GM12878 (cell line): ENCODE measurements around the gene AGT. TPM values are rescaled to one million over a fixed set of nuclear protein-coding genes. Genes with fewer than 3 reads are reported as not detected.

Experiments used
- ATAC-seq: fragments of 200-7000 bp; cut with Tn5 transposase; 3 replicates; pipeline ENCODE4 v1.9.1; 2020; ENCODE audit warnings: mild to moderate bottlenecking, moderate library complexity
- BruUV-seq: library from RNA; stranded (reverse); fragments of 400-500 nt; replicated peaks from 2 replicates; lab custom pipeline; 2021; lab: Mats Ljungman, UMichigan
- CTCF ChIA-PET: fragments of 300-600 bp; sonication (Branson Sonifier 250); formaldehyde crosslinking; extraction: SDS; loops from one replicate; lab custom pipeline; 2021; ENCODE audit warnings: inconsistent platforms; lab: Yijun Ruan, JAX
- POLR2A ChIA-PET: fragments of 350-600 bp; formaldehyde crosslinking; extraction: SDS; loops from one replicate; lab custom pipeline; 2021; ENCODE audit warnings: inconsistent platforms; lab: Charles Lee
- RAD21 ChIA-PET: fragments of 300-600 bp; sonication (Branson Sonifier 250); formaldehyde crosslinking; loops from one replicate; lab custom pipeline; 2023; ENCODE audit warnings: antibody characterized with exemption; ENCODE audit not compliant: unreplicated experiment; lab: Charles Lee
- SMC1A ChIA-PET: fragments of 300-600 bp; sonication (Branson Sonifier 250); formaldehyde crosslinking; loops from one replicate; lab custom pipeline; 2023; ENCODE audit not compliant: unreplicated experiment, uncharacterized antibody; lab: Charles Lee
- DNase-seq: peaks from one replicate; pipeline ENCODE4 v3.0.0-alpha.2; 2011; ENCODE audit warnings: low read depth, low spot score
- FAIRE-seq: peaks from 3 replicates; lab custom pipeline; 2011; peaks lifted over from hg19 to GRCh38; lab: Jason Lieb, UNC
- H2AFZ ChIP-seq: 2 replicates; pipeline ENCODE4 v1.6.0; 2011; ENCODE audit warnings: low read depth, low read length, control low read depth; ENCODE audit not compliant: control insufficient read depth
- H3K27ac ChIP-seq: 2 replicates; pipeline ENCODE4 v1.5.1; 2011; ENCODE audit warnings: control low read depth; ENCODE audit not compliant: control insufficient read depth, insufficient read depth
- H3K27me3 ChIP-seq, 2 experiments: replicated peaks in 1 of 2; 2 replicates each; pipeline versions ENCODE4 v1.6.0 to v1.6.1; 2011; ENCODE audit warnings: low read length in 1 of 2; ENCODE audit not compliant: control insufficient read depth in 2 of 2, insufficient read depth in 2 of 2
- H3K36me3 ChIP-seq, 2 experiments: 2 replicates each; pipeline ENCODE4 v1.5.1; 2011; ENCODE audit warnings: low read length in 1 of 2; ENCODE audit not compliant: control insufficient read depth in 2 of 2, insufficient read depth in 2 of 2
- H3K4me1 ChIP-seq: 2 replicates; pipeline ENCODE4 v1.6.1; 2011; ENCODE audit warnings: mild to moderate bottlenecking, low read length, moderate library complexity, mixed read lengths; ENCODE audit not compliant: control insufficient read depth, insufficient read depth
- H3K4me2 ChIP-seq: 2 replicates; pipeline ENCODE4 v1.6.0; 2011; ENCODE audit warnings: control low read depth; ENCODE audit not compliant: control insufficient read depth, insufficient read depth
- H3K4me3 ChIP-seq: fragments of 200-600 bp; sonication (generic); 2 replicates; pipeline ENCODE4 v1.5.1; 2016
- H3K79me2 ChIP-seq: 2 replicates; pipeline ENCODE4 v1.6.0; 2011; ENCODE audit warnings: low read length; ENCODE audit not compliant: control insufficient read depth, insufficient read depth
- H3K9ac ChIP-seq: 2 replicates; pipeline ENCODE4 v1.8.0; 2011; ENCODE audit warnings: low read length, control low read depth, mixed read lengths; ENCODE audit not compliant: control insufficient read depth, insufficient read depth
- H3K9me3 ChIP-seq: replicated peaks from 3 replicates; pipeline ENCODE4 v1.5.1; 2011; ENCODE audit warnings: mild to moderate bottlenecking, low read length; ENCODE audit not compliant: control insufficient read depth, insufficient read depth
- H4K20me1 ChIP-seq: 2 replicates; pipeline ENCODE4 v1.6.0; 2011; ENCODE audit not compliant: control insufficient read depth, insufficient read depth
- ATF7 ChIP-seq: fragments of 450-650 bp; IDR thresholded peaks from 2 replicates; pipeline ENCODE4 v1.6.1; 2016; ENCODE audit warnings: low read depth, mild to moderate bottlenecking
- CBFB ChIP-seq: IDR thresholded peaks from 2 replicates; pipeline ENCODE4 v1.6.1; 2016; ENCODE audit warnings: antibody characterized with exemption, low read depth
- CREM ChIP-seq: IDR thresholded peaks from 2 replicates; pipeline ENCODE4 v1.6.1; 2014; ENCODE audit warnings: antibody characterized with exemption, low read depth
- GATAD2B ChIP-seq: fragments of 450-650 bp; conservative IDR thresholded peaks from 2 replicates; pipeline ENCODE4 v1.6.1; 2017; ENCODE audit warnings: low read depth, mild to moderate bottlenecking, moderate library complexity
- JUND ChIP-seq: IDR thresholded peaks from 2 replicates; pipeline ENCODE4 v1.6.1; 2012; ENCODE audit warnings: low read depth, mild to moderate bottlenecking, low read length, improper control_type of control experiment, moderate library complexity
- NFYB ChIP-seq: IDR thresholded peaks from 2 replicates; pipeline ENCODE4 v1.6.1; 2011; ENCODE audit warnings: low read depth, mild to moderate bottlenecking, low read length, improper control_type of control experiment, moderate library complexity; ENCODE audit not compliant: insufficient read depth
- NRF1 ChIP-seq: conservative IDR thresholded peaks from 2 replicates; pipeline ENCODE4 v1.6.1; 2011; ENCODE audit warnings: mild to moderate bottlenecking, low read depth, low read length, improper control_type of control experiment
- RAD21 ChIP-seq: IDR thresholded peaks from 2 replicates; pipeline ENCODE4 v1.6.1; 2011; ENCODE audit warnings: mild to moderate bottlenecking, low read depth, low read length, moderate library complexity; ENCODE audit not compliant: insufficient read depth
- RCOR1 ChIP-seq: conservative IDR thresholded peaks from 2 replicates; pipeline ENCODE4 v1.6.1; 2012; ENCODE audit warnings: low read depth, low read length, improper control_type of control experiment
- SIX5 ChIP-seq: IDR thresholded peaks from 2 replicates; pipeline ENCODE4 v1.6.1; 2011; ENCODE audit warnings: mild to moderate bottlenecking, low read depth, low read length, moderate library complexity; ENCODE audit not compliant: severe bottlenecking
- SUZ12 ChIP-seq: fragments of 200-600 bp; sonication (generic); IDR thresholded peaks from one replicate; pipeline ENCODE4 v1.6.1; 2018; ENCODE audit warnings: antibody characterized with exemption, mild to moderate bottlenecking; ENCODE audit not compliant: unreplicated experiment
- WGBS: methylation state at CpG from one replicate; pipeline ENCODE4 v1.1.6; 2016; ENCODE audit warnings: low lambda C conversion rate; ENCODE audit not compliant: insufficient replicate concordance, insufficient coverage; ENCODE audit errors: missing lambda C conversion rate; 5-methylcytosine and 5-hydroxymethylcytosine counted together
- in situ Hi-C: fragments of 300-500 bp; cut with MboI; formaldehyde crosslinking; loops from 9 replicates; pipeline ENCODE4 v1.14.3; 2018; ENCODE audit warnings: mixed read lengths
- intact Hi-C: fragments of 100-400 bp; cut with micrococcal nuclease; formaldehyde crosslinking; loops from one replicate; pipeline ENCODE4 v1.14.2; 2022; ENCODE audit not compliant: unreplicated experiment
- polyA plus RNA-seq, 11 experiments: library from polyadenylated mRNA; depleted of rRNA in 4 of 11; unstranded in 6 of 11; stranded (reverse) in 5 of 11; fragments of >200 nt; fragmentation: Nextera tagmentation in 4 of 11; fragmentation: Illumina TruSeq in 1 of 11; extraction: Ambion mirVana in 4 of 11; extraction: Trizol in 1 of 11; gene quantifications; 1 replicate in 1 of 11; 2 replicates in 10 of 11; pipeline versions ENCODE4 v1.2.1 to v1.2.3, GENCODE V29; 2011 to 2016; ENCODE audit warnings: inconsistent platforms in 2 of 11, missing spikeins in 2 of 11, low read depth in 1 of 11
- total RNA-seq, 4 experiments: library from RNA; depleted of rRNA in 3 of 4; stranded (reverse); fragments of >200 nt in 3 of 4; fragmentation: Illumina TruSeq in 1 of 4; extraction: Trizol in 1 of 4; gene quantifications; 2 replicates each; pipeline versions ENCODE4 v1.2.1 to v1.2.3, GENCODE V29; 2013 to 2021
- TF ChIP-seq, protein P1 (sequence below): IDR thresholded peaks from 2 replicates; pipeline ENCODE4 v1.6.1; 2012; ENCODE audit warnings: low read length, inconsistent platforms

Gene AGT
- total and polyA plus RNA-seq, 10 of the 15 experiments (the other 5 are each of a cell fraction or from before 2014, with no cell fraction given) = 0.69 TPM; not detected in 9

- Histone ChIP-seq H2AFZ (no peak overlapping the region), H3K27me3 (no peaks in the 10 kb centered on the region), H4K20me1 (no peaks in the 10 kb centered on the region), H3K4me1 (no peaks in the 10 kb centered on the region), H3K36me3 (no peaks in the 10 kb centered on the region), H3K79me2 (no peaks in the 10 kb centered on the region), H3K4me2 (no peak overlapping the region)
- ChIA-PET RAD21 (no interaction called here), SMC1A (no interaction called here), POLR2A (no interaction called here), CTCF (no interaction called here)
- no peak for FAIRE-seq
- WGBS = 56% methylated on average over 12 of the region's 12 CpGs
- no peak for ATAC-seq
- in situ Hi-C loops = no loop called here
- BruUV-seq = no TSS peak
- TF ChIP-seq RCOR1 = no peak
- no peak for TF ChIP-seq CBFB
- no peak for TF ChIP-seq NFYB
- TF ChIP-seq NRF1 = no peak
- TF ChIP-seq, all 136 proteins: peak for 0
- no peak for DNase-seq
- no peak overlapping the region for H3K27ac ChIP-seq
- intact Hi-C loops = no loop called here
- no peak overlapping the region for H3K4me3 ChIP-seq
- no peaks in the 10 kb centered on the region for H3K9me3 ChIP-seq
- no peak overlapping the region for H3K9ac ChIP-seq
Observed at GRCh38 chr1:230739564-230740290, 25.8 kb upstream of the AGT start.

GRCh38 chr1:230737622-230738262 is 23.8 kb upstream of the AGT start:
- Histone ChIP-seq H3K27ac (no peak overlapping the region), H3K9me3 (no peaks in the 10 kb centered on the region), H3K9ac (no peak overlapping the region), H2AFZ (no peak overlapping the region), H4K20me1 (no peaks in the 10 kb centered on the region), H3K79me2 (no peaks in the 10 kb centered on the region), H3K4me1 (no peaks in the 10 kb centered on the region), H3K4me3 (no peak overlapping the region), H3K4me2 (no peak overlapping the region), H3K36me3 (no peaks in the 10 kb centered on the region), H3K27me3 (no peaks in the 10 kb centered on the region)
- no peak for DNase-seq
- intact Hi-C loops = no loop called here
- 44% methylated on average over 3 of the region's 3 CpGs for WGBS
- no TSS peak for BruUV-seq
- FAIRE-seq = no peak
- ATAC-seq = no peak
- POLR2A ChIA-PET = no interaction called here
- RAD21 ChIA-PET = no interaction called here
- SMC1A ChIA-PET = interaction anchor here (0.7 kb wide), 1 partner anchor 1025 kb away, joined by 4 read pairs; no protein-coding TSS in a partner anchor
- CTCF ChIA-PET = no interaction called here
- in situ Hi-C loops = no loop called here
- TF ChIP-seq SUZ12 = no peak
- TF ChIP-seq, protein P1, sequence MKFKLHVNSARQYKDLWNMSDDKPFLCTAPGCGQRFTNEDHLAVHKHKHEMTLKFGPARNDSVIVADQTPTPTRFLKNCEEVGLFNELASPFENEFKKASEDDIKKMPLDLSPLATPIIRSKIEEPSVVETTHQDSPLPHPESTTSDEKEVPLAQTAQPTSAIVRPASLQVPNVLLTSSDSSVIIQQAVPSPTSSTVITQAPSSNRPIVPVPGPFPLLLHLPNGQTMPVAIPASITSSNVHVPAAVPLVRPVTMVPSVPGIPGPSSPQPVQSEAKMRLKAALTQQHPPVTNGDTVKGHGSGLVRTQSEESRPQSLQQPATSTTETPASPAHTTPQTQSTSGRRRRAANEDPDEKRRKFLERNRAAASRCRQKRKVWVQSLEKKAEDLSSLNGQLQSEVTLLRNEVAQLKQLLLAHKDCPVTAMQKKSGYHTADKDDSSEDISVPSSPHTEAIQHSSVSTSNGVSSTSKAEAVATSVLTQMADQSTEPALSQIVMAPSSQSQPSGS = no peak
- no peak for TF ChIP-seq GATAD2B
- no peak for TF ChIP-seq ATF7
- TF ChIP-seq SIX5 = no peak
- no peak for TF ChIP-seq RAD21
- TF ChIP-seq JUND = no peak
- TF ChIP-seq CREM = no peak
